ENCODE measurements around the gene BEGAIN.

DNA sequence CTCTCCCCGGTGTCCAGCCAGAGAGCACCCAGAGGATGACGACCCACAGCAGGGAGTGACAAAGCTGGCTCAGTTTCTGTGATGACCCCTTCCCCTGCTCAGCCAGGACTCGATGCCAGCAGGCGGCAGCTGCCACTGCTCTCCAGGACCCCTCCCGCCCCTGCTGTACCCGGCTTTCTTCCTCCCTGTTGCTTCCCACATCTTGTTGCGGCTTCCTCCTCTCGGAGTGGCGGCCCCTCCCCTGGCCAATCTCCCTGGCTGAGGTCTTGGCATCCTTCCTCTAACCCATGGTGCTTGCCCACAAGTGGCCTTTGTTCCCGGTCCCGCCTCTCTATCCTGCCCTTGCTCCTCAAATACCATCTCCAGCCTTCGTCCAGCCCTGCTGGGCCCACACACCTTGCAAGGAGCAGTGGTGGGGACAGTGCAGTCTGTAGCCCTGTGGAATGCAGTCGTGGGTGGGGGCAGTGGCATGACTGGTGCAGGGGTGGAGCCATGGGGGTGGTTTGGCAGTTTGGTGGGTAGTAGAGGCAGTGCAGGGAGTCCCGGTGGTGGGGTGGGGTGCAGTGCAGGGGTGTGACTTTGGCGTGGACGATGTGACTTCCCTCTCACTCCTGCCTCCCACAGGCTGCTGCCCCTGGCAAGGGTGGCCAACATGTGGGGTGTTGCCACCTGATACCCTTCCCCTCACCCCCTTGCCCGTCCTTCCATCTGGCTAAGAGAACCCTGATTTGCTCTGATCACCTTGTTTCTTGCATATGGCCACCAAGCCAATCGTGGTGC is 16.3 kb upstream of the BEGAIN start:
- TF ChIP-seq, protein P1, sequence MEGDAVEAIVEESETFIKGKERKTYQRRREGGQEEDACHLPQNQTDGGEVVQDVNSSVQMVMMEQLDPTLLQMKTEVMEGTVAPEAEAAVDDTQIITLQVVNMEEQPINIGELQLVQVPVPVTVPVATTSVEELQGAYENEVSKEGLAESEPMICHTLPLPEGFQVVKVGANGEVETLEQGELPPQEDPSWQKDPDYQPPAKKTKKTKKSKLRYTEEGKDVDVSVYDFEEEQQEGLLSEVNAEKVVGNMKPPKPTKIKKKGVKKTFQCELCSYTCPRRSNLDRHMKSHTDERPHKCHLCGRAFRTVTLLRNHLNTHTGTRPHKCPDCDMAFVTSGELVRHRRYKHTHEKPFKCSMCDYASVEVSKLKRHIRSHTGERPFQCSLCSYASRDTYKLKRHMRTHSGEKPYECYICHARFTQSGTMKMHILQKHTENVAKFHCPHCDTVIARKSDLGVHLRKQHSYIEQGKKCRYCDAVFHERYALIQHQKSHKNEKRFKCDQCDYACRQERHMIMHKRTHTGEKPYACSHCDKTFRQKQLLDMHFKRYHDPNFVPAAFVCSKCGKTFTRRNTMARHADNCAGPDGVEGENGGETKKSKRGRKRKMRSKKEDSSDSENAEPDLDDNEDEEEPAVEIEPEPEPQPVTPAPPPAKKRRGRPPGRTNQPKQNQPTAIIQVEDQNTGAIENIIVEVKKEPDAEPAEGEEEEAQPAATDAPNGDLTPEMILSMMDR (IDR thresholded peaks at IDR 0.05) = no peak
- no peak for TF ChIP-seq POLR2AphosphoS5 (IDR thresholded peaks at IDR 0.05)
- no peak for TF ChIP-seq POLR2A (IDR thresholded peaks at IDR 0.05)
